ENCODE results near the gene MTPN.

DNA sequence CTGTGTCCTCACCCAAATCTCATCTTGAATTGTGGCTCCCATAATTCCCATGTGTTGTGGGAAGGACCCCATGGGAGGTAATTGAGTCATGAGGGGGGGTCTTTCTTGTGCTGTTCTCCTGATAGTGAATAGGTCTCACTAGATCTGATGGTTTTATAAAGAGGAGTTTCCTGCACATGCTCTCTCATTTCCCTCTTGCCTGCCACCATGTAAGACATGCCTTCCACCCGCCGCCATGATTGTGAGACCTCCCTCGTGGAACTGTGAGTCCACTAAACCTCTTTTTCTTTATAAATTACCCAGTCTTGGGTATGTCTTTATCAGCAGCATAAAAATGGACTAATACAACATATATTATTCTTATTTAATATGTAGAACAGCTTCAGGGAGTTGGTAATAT, 29.0 kb upstream of the MTPN start:
- TF ChIP-seq CTCF (conservative IDR thresholded peaks at IDR 0.05; ENCODE audit: low read length) (no peak), EZH2phosphoT487 (IDR thresholded peaks at IDR 0.05; ENCODE audit: borderline replicate concordance, low read depth, low read length) (no peak)

Data from OCI-LY7 (cell line).